Stimulated activated CD8-positive, alpha-beta memory T cell treated with anti-CD3 and anti-CD28 coated beads, Interleukin-4, amount 100 ng/mL, for 4 hours (primary cell): ENCODE measurements around the gene MYRIP.

Experiments used
- DNase-seq, 2 donors: peaks; one replicate each; pipeline ENCODE4 v3.0.0-alpha.2; 2020; ENCODE audit warnings: low read depth in 2 of 2, low spot score in 1 of 2

The MYRIP gene

GRCh38 chr3:39903253-39903652 is 93.8 kb downstream of the MYRIP start:
- DNase-seq: no peak

- DNase-seq: no peak
Observed at GRCh38 chr3:39905788-39906187, 96.4 kb downstream of the MYRIP start.

GRCh38 chr3:39907981-39908380 is 98.6 kb downstream of the MYRIP start:
- DNase-seq: no peak

- no peak for DNase-seq
Observed at GRCh38 chr3:39910135-39910534, 100.7 kb downstream of the MYRIP start.

- DNase-seq: no peak
Observed at GRCh38 chr3:39910826-39911464, 101.5 kb downstream of the MYRIP start.

- no peak for DNase-seq
Observed at GRCh38 chr3:39911465-39912309, 102.3 kb downstream of the MYRIP start.

GRCh38 chr3:39915027-39915426 is 105.6 kb downstream of the MYRIP start:
- no peak for DNase-seq

GRCh38 chr3:39917065-39917773 is 107.8 kb downstream of the MYRIP start:
- DNase-seq: no peak

- DNase-seq: no peak
Observed at GRCh38 chr3:39919281-39919680, 109.9 kb downstream of the MYRIP start.

GRCh38 chr3:39920271-39920670 is 110.9 kb downstream of the MYRIP start:
- DNase-seq: no peak

- DNase-seq: no peak
Observed at GRCh38 chr3:39927479-39927878, 118.1 kb downstream of the MYRIP start.

GRCh38 chr3:39933986-39934693 is 124.7 kb downstream of the MYRIP start:
- DNase-seq: no peak

GRCh38 chr3:39934696-39935095 is 125.3 kb downstream of the MYRIP start:
- no peak for DNase-seq

- no peak for DNase-seq
Observed at GRCh38 chr3:39935261-39935660, 125.9 kb downstream of the MYRIP start.

GRCh38 chr3:39936848-39937247 is 127.4 kb downstream of the MYRIP start:
- DNase-seq: no peak

GRCh38 chr3:39937315-39937714 is 127.9 kb downstream of the MYRIP start:
- no peak for DNase-seq

- no peak for DNase-seq
Observed at GRCh38 chr3:39937874-39938273, 128.5 kb downstream of the MYRIP start.

- no peak for DNase-seq
Observed at GRCh38 chr3:39941931-39942330, 132.5 kb downstream of the MYRIP start.

GRCh38 chr3:39960515-39961191 is 151.2 kb downstream of the MYRIP start:
- DNase-seq: no peak

GRCh38 chr3:39961230-39961629 is 151.8 kb downstream of the MYRIP start:
- DNase-seq: no peak

- DNase-seq: no peak
Observed at GRCh38 chr3:39962581-39962980, 153.2 kb downstream of the MYRIP start.
